ENCODE results near the gene TSHZ2. TPM values are rescaled to one million over a fixed set of nuclear protein-coding genes. Genes with fewer than 3 reads are reported as not detected.

Gene TSHZ2
- total RNA-seq, 1 experiment from 2014 or later: 0.07 TPM

DNA sequence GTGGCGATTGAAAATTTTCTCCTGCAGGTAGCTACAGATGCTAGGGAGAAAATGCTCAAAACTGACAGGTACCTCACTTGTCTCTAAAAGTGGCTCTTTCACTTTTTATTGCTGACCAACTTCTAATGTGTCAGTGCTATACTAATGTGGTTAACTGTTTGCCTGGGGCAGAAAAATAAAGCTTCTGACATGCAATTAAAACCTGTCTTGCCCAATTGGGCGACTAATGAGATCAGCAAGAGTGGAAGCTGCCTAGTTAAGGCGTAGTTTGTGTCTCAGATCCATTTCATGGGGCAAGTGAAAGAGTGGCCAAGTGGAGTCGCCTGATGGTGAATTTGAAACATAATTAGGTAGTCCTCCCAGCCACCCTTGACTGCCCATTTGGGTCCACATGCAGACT lies 193.3 kb downstream of the TSHZ2 start:
- H2AFZ ChIP-seq (ENCODE audit: low read depth, low read length, poor library complexity, severe bottlenecking): no peak overlapping the region
- H4K20me1 ChIP-seq (ENCODE audit: insufficient read depth): no peaks in the 10 kb centered on the region
- no peak overlapping the region for H3K4me2 ChIP-seq (ENCODE audit: low read length)
- TF ChIP-seq SRF (IDR thresholded peaks at IDR 0.05; ENCODE audit: low read depth) (no peak), POLR2A (IDR thresholded peaks at IDR 0.05; ENCODE audit: borderline replicate concordance, extremely low read depth, insufficient read depth, insufficient read length) (no peak), POLR2AphosphoS5 (IDR thresholded peaks at IDR 0.05; ENCODE audit: low read depth, low read length) (no peak), YY1 (IDR thresholded peaks at IDR 0.05; ENCODE audit: extremely low read depth, insufficient replicate concordance, low read depth, low read length) (no peak), EGR1 (IDR thresholded peaks at IDR 0.05; ENCODE audit: low read depth) (no peak), ZFX (IDR thresholded peaks at IDR 0.05) (no peak), SIN3A (IDR thresholded peaks at IDR 0.05; ENCODE audit: low read depth) (no peak), RAD21 (IDR thresholded peaks at IDR 0.05; ENCODE audit: low read depth) (no peak), FOSL1 (IDR thresholded peaks at IDR 0.05; ENCODE audit: low read depth) (no peak), CEBPB (IDR thresholded peaks at IDR 0.05; ENCODE audit: low read depth) (no peak)
- TF ChIP-seq, protein P1, sequence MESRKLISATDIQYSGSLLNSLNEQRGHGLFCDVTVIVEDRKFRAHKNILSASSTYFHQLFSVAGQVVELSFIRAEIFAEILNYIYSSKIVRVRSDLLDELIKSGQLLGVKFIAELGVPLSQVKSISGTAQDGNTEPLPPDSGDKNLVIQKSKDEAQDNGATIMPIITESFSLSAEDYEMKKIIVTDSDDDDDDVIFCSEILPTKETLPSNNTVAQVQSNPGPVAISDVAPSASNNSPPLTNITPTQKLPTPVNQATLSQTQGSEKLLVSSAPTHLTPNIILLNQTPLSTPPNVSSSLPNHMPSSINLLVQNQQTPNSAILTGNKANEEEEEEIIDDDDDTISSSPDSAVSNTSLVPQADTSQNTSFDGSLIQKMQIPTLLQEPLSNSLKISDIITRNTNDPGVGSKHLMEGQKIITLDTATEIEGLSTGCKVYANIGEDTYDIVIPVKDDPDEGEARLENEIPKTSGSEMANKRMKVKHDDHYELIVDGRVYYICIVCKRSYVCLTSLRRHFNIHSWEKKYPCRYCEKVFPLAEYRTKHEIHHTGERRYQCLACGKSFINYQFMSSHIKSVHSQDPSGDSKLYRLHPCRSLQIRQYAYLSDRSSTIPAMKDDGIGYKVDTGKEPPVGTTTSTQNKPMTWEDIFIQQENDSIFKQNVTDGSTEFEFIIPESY (IDR thresholded peaks at IDR 0.05; ENCODE audit: extremely low read depth, insufficient replicate concordance, low read length): no peak
- TF ChIP-seq, protein P2, sequence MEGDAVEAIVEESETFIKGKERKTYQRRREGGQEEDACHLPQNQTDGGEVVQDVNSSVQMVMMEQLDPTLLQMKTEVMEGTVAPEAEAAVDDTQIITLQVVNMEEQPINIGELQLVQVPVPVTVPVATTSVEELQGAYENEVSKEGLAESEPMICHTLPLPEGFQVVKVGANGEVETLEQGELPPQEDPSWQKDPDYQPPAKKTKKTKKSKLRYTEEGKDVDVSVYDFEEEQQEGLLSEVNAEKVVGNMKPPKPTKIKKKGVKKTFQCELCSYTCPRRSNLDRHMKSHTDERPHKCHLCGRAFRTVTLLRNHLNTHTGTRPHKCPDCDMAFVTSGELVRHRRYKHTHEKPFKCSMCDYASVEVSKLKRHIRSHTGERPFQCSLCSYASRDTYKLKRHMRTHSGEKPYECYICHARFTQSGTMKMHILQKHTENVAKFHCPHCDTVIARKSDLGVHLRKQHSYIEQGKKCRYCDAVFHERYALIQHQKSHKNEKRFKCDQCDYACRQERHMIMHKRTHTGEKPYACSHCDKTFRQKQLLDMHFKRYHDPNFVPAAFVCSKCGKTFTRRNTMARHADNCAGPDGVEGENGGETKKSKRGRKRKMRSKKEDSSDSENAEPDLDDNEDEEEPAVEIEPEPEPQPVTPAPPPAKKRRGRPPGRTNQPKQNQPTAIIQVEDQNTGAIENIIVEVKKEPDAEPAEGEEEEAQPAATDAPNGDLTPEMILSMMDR (IDR thresholded peaks at IDR 0.05 in 2 of 3, conservative IDR thresholded peaks at IDR 0.05 in 1 of 3; ENCODE audit: borderline replicate concordance in 1 of 3, insufficient read depth in 1 of 3, low read depth in 2 of 3, low read length in 2 of 3): no peak
- H3K4me3 ChIP-seq (replicated peaks in 1 of 2; ENCODE audit: low read depth in 1 of 2, low read length in 2 of 2): no peak overlapping the region
- H3K4me1 ChIP-seq (ENCODE audit: control insufficient read depth in 1 of 2, insufficient read depth in 2 of 2, low read length in 2 of 2): peaks cover 6 to 11% of the 10 kb centered on the region in 2 experiments; a peak in 3 of 4 replicates
- intact Hi-C loops (cut with micrococcal nuclease): no loop called here
- H3K79me2 ChIP-seq (ENCODE audit: insufficient read depth, low read length): no peaks in the 10 kb centered on the region
- no peaks in the 10 kb centered on the region for H3K9me2 ChIP-seq (ENCODE audit: insufficient read depth)
- CTCF ChIA-PET: no interaction called here
- DNase-seq (ENCODE audit: low read depth, low spot score): no peak
- no peak for ATAC-seq
- peaks cover 19% of the 10 kb centered on the region for H3K27me3 ChIP-seq (ENCODE audit: insufficient read depth, low read length)
- H3K27ac ChIP-seq (ENCODE audit: low read depth, low read length): no peak overlapping the region
- RAD21 ChIA-PET (ENCODE audit: low non-redundant PET in 1 of 2, low total read pairs in 2 of 2, uncharacterized antibody in 2 of 2, unreplicated experiment in 2 of 2): no interaction called here
- H3K36me3 ChIP-seq (ENCODE audit: control insufficient read depth in 1 of 2, insufficient read depth in 2 of 2, low read length in 2 of 2): no peaks in the 10 kb centered on the region
- no TSS peak for BruUV-seq (replicated peaks)
- no peaks in the 10 kb centered on the region for H3K9me3 ChIP-seq (ENCODE audit: control insufficient read depth in 1 of 2, insufficient read depth in 1 of 2, low read depth in 1 of 2, low read length in 2 of 2)
- POLR2A ChIA-PET: no interaction called here
- no peak overlapping the region for H3K9ac ChIP-seq (ENCODE audit: low read length)

Measured in HCT116 (cell line).